ENCODE measurements around the gene ZNF653.
"Not testable (repeated sequence)": the region's sequence is repeated elsewhere in the genome, so short reads cannot be mapped to it uniquely, and the experiment has no call there.

The ZNF653 gene

GRCh38 chr19:11481534-11482383 is 23.9 kb downstream of the ZNF653 start:
- DNase-seq (ENCODE audit: low spot score in 2 of 2) (peak; percentile 31 to 54), ATAC-seq (ENCODE audit: low read depth) (peak; percentile 47)
- H3K27ac Mint-ChIP-seq, result peak overlapping the region; percentile 85
- peak overlapping the region; percentile 76 for H3K4me3 Mint-ChIP-seq
- H3K36me3 Mint-ChIP-seq, result peaks cover 9% of the 10 kb centered on the region
- peaks cover 1% of the 10 kb centered on the region for H3K9me3 Mint-ChIP-seq
- peaks cover 10% of the 10 kb centered on the region for H3K27me3 Mint-ChIP-seq
- peaks cover 20% of the 10 kb centered on the region for H3K4me1 Mint-ChIP-seq

- H3K4me1 Mint-ChIP-seq, result peaks cover 20% of the 10 kb centered on the region
- no peak for DNase-seq (ENCODE audit: low spot score in 2 of 2)
- H3K27ac Mint-ChIP-seq, result no peak within 1 kb of the TSS
- no peak for ATAC-seq (ENCODE audit: low read depth)
- H3K9me3 Mint-ChIP-seq, result peaks cover 1% of the 10 kb centered on the region
- peak within 1 kb of the TSS; percentile 76 for H3K4me3 Mint-ChIP-seq
- H3K27me3 Mint-ChIP-seq, result peaks cover 13% of the 10 kb centered on the region
- H3K36me3 Mint-ChIP-seq, result peaks cover 9% of the 10 kb centered on the region
Observed at GRCh38 chr19:11480715-11481533, 24.7 kb downstream of the ZNF653 start, which contains the start of gene ELAVL3. Gene ELAVL3, minus strand, starts transcription at chr19:11481046. Its CDS starts 438 bp downstream, at chr19:11480608.

GRCh38 chr19:11479898-11480714 is 25.5 kb downstream of the ZNF653 start:
- Mint-ChIP-seq H3K9me3 (peaks cover 1% of the 10 kb centered on the region), H3K27me3 (peaks cover 13% of the 10 kb centered on the region), H3K27ac (no peak overlapping the region), H3K4me3 (no peak overlapping the region), H3K4me1 (peaks cover 20% of the 10 kb centered on the region), H3K36me3 (peaks cover 6% of the 10 kb centered on the region)
- no peak for ATAC-seq (ENCODE audit: low read depth)
- no peak for DNase-seq (ENCODE audit: low spot score in 2 of 2)

- peaks cover 1% of the 10 kb centered on the region for H3K9me3 Mint-ChIP-seq
- H3K27ac Mint-ChIP-seq, result peak overlapping the region; percentile 81
- DNase-seq (ENCODE audit: low spot score in 2 of 2), result no peak
- peaks cover 20% of the 10 kb centered on the region for H3K4me1 Mint-ChIP-seq
- peaks cover 13% of the 10 kb centered on the region for H3K27me3 Mint-ChIP-seq
- H3K36me3 Mint-ChIP-seq, result peaks cover 6% of the 10 kb centered on the region
- H3K4me3 Mint-ChIP-seq, result peak overlapping the region; percentile 42
- no peak for ATAC-seq (ENCODE audit: low read depth)
Observed at GRCh38 chr19:11479090-11479897, 26.3 kb downstream of the ZNF653 start.

- Mint-ChIP-seq H3K36me3 (peaks cover 2% of the 10 kb centered on the region), H3K4me3 (no peak overlapping the region), H3K4me1 (peaks cover 20% of the 10 kb centered on the region), H3K27ac (no peak overlapping the region), H3K27me3 (peaks cover 11% of the 10 kb centered on the region), H3K9me3 (peaks cover 1% of the 10 kb centered on the region)
- ATAC-seq (ENCODE audit: low read depth) (peak; percentile 30), DNase-seq (ENCODE audit: low spot score in 2 of 2) (no peak)
Observed at GRCh38 chr19:11478167-11479089, 27.2 kb downstream of the ZNF653 start.

GRCh38 chr19:11475861-11476260 is 29.8 kb downstream of the ZNF653 start:
- DNase-seq (ENCODE audit: low spot score in 2 of 2) (no peak), ATAC-seq (ENCODE audit: low read depth) (no peak)
- peaks cover 1% of the 10 kb centered on the region for H3K9me3 Mint-ChIP-seq
- H3K27ac Mint-ChIP-seq, result no peak overlapping the region
- H3K36me3 Mint-ChIP-seq, result peaks cover 2% of the 10 kb centered on the region
- peaks cover 12% of the 10 kb centered on the region for H3K27me3 Mint-ChIP-seq
- H3K4me1 Mint-ChIP-seq, result peaks cover 8% of the 10 kb centered on the region
- no peak overlapping the region for H3K4me3 Mint-ChIP-seq

GRCh38 chr19:11475343-11475742 is 30.3 kb downstream of the ZNF653 start:
- H3K27ac Mint-ChIP-seq; H3K9me3 Mint-ChIP-seq; H3K36me3 Mint-ChIP-seq; ATAC-seq (ENCODE audit: low read depth); H3K4me3 Mint-ChIP-seq; H3K4me1 Mint-ChIP-seq; DNase-seq (ENCODE audit: low spot score in 2 of 2): not testable (repeated sequence)
- peaks cover 12% of the 10 kb centered on the region for H3K27me3 Mint-ChIP-seq

- Mint-ChIP-seq H3K36me3 (no peaks in the 10 kb centered on the region), H3K4me1 (peaks cover 3% of the 10 kb centered on the region), H3K27me3 (peaks cover 8% of the 10 kb centered on the region), H3K9me3 (no peaks in the 10 kb centered on the region), H3K27ac (no peak overlapping the region), H3K4me3 (no peak overlapping the region)
- ATAC-seq (ENCODE audit: low read depth), result no peak
- DNase-seq (ENCODE audit: low spot score in 2 of 2), result no peak
Observed at GRCh38 chr19:11473725-11474124, 31.9 kb downstream of the ZNF653 start.

- H3K27ac Mint-ChIP-seq; DNase-seq (ENCODE audit: low spot score in 2 of 2); H3K9me3 Mint-ChIP-seq; H3K27me3 Mint-ChIP-seq; H3K4me1 Mint-ChIP-seq; ATAC-seq (ENCODE audit: low read depth); H3K4me3 Mint-ChIP-seq; H3K36me3 Mint-ChIP-seq: not testable (repeated sequence)
Observed at GRCh38 chr19:11468266-11468845, 37.3 kb downstream of the ZNF653 start.

- no peak overlapping the region for H3K4me3 Mint-ChIP-seq
- no peak for DNase-seq (ENCODE audit: low spot score in 2 of 2)
- H3K4me1 Mint-ChIP-seq, result no peaks in the 10 kb centered on the region
- H3K36me3 Mint-ChIP-seq, result no peaks in the 10 kb centered on the region
- H3K9me3 Mint-ChIP-seq, result no peaks in the 10 kb centered on the region
- ATAC-seq (ENCODE audit: low read depth), result no peak
- peaks cover 7% of the 10 kb centered on the region for H3K27me3 Mint-ChIP-seq
- no peak overlapping the region for H3K27ac Mint-ChIP-seq
Observed at GRCh38 chr19:11465600-11465999, 40.0 kb downstream of the ZNF653 start.

GRCh38 chr19:11464333-11465265 is 41.0 kb downstream of the ZNF653 start:
- no peak overlapping the region for H3K4me3 Mint-ChIP-seq
- peaks cover 17% of the 10 kb centered on the region for H3K27me3 Mint-ChIP-seq
- no peak overlapping the region for H3K27ac Mint-ChIP-seq
- H3K9me3 Mint-ChIP-seq, result no peaks in the 10 kb centered on the region
- no peaks in the 10 kb centered on the region for H3K36me3 Mint-ChIP-seq
- DNase-seq (ENCODE audit: low spot score in 2 of 2) (no peak), ATAC-seq (ENCODE audit: low read depth) (no peak)
- H3K4me1 Mint-ChIP-seq, result no peaks in the 10 kb centered on the region
